ENCODE results near the gene XAB2.

The XAB2 gene

DNA sequence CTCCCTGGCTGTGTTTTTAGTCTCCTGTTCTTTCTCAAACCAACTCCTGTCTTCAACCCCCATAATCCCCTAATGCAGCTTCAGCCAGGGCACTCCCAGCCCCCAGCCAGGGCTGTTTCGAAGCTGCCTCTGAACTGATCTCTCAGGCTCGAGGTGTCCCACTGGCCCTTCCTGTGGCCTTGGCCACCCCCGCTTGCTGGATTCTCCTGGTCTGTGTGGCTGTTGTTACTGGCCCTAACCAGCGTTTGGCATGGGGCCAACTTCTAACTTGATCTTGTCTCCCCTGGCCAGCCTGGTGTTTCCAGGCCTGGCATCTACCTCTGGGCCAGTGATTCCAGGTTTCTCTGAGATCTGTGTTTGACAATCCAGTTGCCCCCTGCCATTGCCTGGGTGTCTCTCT is 11.0 kb downstream of the XAB2 start:
- no peak overlapping the region; the same call in 1 of the 2 replicates for H3K27ac ChIP-seq (ENCODE audit: extremely low read depth, low read depth, low read length)
- ChIA-PET CTCF (interaction anchor here (0.5 to 1.9 kb wide), 2 partner anchors 26 to 50 kb away, joined by 3 to 10 read pairs; no protein-coding TSS in a partner anchor), POLR2A (interaction anchor here (0.6 to 2.0 kb wide), 3 partner anchors 11 to 66 kb away, joined by 3 to 5 read pairs (median 4); partner anchors contain the start of gene PET100)
- H3K4me1 ChIP-seq (ENCODE audit: control insufficient read depth, insufficient read depth, low read length): no peaks in the 10 kb centered on the region; the same call in 1 of the 2 replicates
- no peak overlapping the region for H3K4me3 ChIP-seq (ENCODE audit: low read depth, low read length)
- peaks cover 0 to 76% of the 10 kb centered on the region in 2 experiments; a peak in 2 of 3 replicates for H3K36me3 ChIP-seq (ENCODE audit: control insufficient read depth in 2 of 2, insufficient read depth in 1 of 2, low read length in 2 of 2)
- H3K9me3 ChIP-seq (ENCODE audit: control insufficient read depth, insufficient read depth, low read depth, low read length): no peaks in the 10 kb centered on the region
- TF ChIP-seq ZNF555 (tag by site-specific recombination; conservative IDR thresholded peaks at IDR 0.05) (no peak), ZSCAN16 (tag by site-specific recombination; IDR thresholded peaks at IDR 0.05) (no peak), ZBTB17 (tag by site-specific recombination; IDR thresholded peaks at IDR 0.05) (peak; percentile 74), ZXDB (tag by site-specific recombination; IDR thresholded peaks at IDR 0.05) (no peak), ZNF677 (tag by site-specific recombination; IDR thresholded peaks at IDR 0.05) (no peak), ZNF404 (tag by site-specific recombination; IDR thresholded peaks at IDR 0.05) (no peak), ZNF585B (tag by site-specific recombination; IDR thresholded peaks at IDR 0.05) (no peak), ZNF184 (tag by site-specific recombination; IDR thresholded peaks at IDR 0.05) (peak; percentile 75; the same call in 1 of the 2 replicates), ZBTB8A (tag by site-specific recombination; IDR thresholded peaks at IDR 0.05) (no peak), SP3 (tag by site-specific recombination; IDR thresholded peaks at IDR 0.05) (no peak), ZNF76 (tag by site-specific recombination; IDR thresholded peaks at IDR 0.05; ENCODE audit: borderline replicate concordance, low read depth) (no peak), ZNF473 (tag by site-specific recombination; IDR thresholded peaks at IDR 0.05) (no peak), ZNF530 (tag by site-specific recombination; IDR thresholded peaks at IDR 0.05; ENCODE audit: low read depth) (no peak), ZNF140 (tag by site-specific recombination; IDR thresholded peaks at IDR 0.05) (no peak), ZNF785 (tag by site-specific recombination; IDR thresholded peaks at IDR 0.05) (no peak), GFI1B (tag by site-specific recombination; IDR thresholded peaks at IDR 0.05) (no peak), KLF9 (tag by site-specific recombination; IDR thresholded peaks at IDR 0.05; ENCODE audit: low read depth) (no peak), ZNF777 (tag by site-specific recombination; IDR thresholded peaks at IDR 0.05; ENCODE audit: borderline replicate concordance) (no peak), ZNF302 (tag by site-specific recombination; IDR thresholded peaks at IDR 0.05; ENCODE audit: low read depth) (no peak)
- TF ChIP-seq, protein P1, sequence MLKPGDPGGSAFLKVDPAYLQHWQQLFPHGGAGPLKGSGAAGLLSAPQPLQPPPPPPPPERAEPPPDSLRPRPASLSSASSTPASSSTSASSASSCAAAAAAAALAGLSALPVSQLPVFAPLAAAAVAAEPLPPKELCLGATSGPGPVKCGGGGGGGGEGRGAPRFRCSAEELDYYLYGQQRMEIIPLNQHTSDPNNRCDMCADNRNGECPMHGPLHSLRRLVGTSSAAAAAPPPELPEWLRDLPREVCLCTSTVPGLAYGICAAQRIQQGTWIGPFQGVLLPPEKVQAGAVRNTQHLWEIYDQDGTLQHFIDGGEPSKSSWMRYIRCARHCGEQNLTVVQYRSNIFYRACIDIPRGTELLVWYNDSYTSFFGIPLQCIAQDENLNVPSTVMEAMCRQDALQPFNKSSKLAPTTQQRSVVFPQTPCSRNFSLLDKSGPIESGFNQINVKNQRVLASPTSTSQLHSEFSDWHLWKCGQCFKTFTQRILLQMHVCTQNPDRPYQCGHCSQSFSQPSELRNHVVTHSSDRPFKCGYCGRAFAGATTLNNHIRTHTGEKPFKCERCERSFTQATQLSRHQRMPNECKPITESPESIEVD (tag by site-specific recombination; IDR thresholded peaks at IDR 0.05): no peak
- TF ChIP-seq, protein P2, sequence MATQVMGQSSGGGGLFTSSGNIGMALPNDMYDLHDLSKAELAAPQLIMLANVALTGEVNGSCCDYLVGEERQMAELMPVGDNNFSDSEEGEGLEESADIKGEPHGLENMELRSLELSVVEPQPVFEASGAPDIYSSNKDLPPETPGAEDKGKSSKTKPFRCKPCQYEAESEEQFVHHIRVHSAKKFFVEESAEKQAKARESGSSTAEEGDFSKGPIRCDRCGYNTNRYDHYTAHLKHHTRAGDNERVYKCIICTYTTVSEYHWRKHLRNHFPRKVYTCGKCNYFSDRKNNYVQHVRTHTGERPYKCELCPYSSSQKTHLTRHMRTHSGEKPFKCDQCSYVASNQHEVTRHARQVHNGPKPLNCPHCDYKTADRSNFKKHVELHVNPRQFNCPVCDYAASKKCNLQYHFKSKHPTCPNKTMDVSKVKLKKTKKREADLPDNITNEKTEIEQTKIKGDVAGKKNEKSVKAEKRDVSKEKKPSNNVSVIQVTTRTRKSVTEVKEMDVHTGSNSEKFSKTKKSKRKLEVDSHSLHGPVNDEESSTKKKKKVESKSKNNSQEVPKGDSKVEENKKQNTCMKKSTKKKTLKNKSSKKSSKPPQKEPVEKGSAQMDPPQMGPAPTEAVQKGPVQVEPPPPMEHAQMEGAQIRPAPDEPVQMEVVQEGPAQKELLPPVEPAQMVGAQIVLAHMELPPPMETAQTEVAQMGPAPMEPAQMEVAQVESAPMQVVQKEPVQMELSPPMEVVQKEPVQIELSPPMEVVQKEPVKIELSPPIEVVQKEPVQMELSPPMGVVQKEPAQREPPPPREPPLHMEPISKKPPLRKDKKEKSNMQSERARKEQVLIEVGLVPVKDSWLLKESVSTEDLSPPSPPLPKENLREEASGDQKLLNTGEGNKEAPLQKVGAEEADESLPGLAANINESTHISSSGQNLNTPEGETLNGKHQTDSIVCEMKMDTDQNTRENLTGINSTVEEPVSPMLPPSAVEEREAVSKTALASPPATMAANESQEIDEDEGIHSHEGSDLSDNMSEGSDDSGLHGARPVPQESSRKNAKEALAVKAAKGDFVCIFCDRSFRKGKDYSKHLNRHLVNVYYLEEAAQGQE (tag by site-specific recombination; IDR thresholded peaks at IDR 0.05): no peak
- TF ChIP-seq, protein P3, sequence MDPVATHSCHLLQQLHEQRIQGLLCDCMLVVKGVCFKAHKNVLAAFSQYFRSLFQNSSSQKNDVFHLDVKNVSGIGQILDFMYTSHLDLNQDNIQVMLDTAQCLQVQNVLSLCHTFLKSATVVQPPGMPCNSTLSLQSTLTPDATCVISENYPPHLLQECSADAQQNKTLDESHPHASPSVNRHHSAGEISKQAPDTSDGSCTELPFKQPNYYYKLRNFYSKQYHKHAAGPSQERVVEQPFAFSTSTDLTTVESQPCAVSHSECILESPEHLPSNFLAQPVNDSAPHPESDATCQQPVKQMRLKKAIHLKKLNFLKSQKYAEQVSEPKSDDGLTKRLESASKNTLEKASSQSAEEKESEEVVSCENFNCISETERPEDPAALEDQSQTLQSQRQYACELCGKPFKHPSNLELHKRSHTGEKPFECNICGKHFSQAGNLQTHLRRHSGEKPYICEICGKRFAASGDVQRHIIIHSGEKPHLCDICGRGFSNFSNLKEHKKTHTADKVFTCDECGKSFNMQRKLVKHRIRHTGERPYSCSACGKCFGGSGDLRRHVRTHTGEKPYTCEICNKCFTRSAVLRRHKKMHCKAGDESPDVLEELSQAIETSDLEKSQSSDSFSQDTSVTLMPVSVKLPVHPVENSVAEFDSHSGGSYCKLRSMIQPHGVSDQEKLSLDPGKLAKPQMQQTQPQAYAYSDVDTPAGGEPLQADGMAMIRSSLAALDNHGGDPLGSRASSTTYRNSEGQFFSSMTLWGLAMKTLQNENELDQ (tag by site-specific recombination; IDR thresholded peaks at IDR 0.05; ENCODE audit: low read depth): no peak
- TF ChIP-seq, protein P4, sequence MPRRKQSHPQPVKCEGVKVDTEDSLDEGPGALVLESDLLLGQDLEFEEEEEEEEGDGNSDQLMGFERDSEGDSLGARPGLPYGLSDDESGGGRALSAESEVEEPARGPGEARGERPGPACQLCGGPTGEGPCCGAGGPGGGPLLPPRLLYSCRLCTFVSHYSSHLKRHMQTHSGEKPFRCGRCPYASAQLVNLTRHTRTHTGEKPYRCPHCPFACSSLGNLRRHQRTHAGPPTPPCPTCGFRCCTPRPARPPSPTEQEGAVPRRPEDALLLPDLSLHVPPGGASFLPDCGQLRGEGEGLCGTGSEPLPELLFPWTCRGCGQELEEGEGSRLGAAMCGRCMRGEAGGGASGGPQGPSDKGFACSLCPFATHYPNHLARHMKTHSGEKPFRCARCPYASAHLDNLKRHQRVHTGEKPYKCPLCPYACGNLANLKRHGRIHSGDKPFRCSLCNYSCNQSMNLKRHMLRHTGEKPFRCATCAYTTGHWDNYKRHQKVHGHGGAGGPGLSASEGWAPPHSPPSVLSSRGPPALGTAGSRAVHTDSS (tag by site-specific recombination; IDR thresholded peaks at IDR 0.05): no peak
- TF ChIP-seq, protein P5, sequence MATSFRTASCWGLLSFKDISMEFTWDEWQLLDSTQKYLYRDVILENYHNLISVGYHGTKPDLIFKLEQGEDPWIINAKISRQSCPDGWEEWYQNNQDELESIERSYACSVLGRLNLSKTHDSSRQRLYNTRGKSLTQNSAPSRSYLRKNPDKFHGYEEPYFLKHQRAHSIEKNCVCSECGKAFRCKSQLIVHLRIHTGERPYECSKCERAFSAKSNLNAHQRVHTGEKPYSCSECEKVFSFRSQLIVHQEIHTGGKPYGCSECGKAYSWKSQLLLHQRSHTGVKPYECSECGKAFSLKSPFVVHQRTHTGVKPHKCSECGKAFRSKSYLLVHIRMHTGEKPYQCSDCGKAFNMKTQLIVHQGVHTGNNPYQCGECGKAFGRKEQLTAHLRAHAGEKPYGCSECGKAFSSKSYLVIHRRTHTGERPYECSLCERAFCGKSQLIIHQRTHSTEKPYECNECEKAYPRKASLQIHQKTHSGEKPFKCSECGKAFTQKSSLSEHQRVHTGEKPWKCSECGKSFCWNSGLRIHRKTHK (tag by site-specific recombination; IDR thresholded peaks at IDR 0.05): no peak
- TF ChIP-seq, protein P6, sequence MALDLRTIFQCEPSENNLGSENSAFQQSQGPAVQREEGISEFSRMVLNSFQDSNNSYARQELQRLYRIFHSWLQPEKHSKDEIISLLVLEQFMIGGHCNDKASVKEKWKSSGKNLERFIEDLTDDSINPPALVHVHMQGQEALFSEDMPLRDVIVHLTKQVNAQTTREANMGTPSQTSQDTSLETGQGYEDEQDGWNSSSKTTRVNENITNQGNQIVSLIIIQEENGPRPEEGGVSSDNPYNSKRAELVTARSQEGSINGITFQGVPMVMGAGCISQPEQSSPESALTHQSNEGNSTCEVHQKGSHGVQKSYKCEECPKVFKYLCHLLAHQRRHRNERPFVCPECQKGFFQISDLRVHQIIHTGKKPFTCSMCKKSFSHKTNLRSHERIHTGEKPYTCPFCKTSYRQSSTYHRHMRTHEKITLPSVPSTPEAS (tag by site-specific recombination; IDR thresholded peaks at IDR 0.05): no peak
- TF ChIP-seq, protein P7, sequence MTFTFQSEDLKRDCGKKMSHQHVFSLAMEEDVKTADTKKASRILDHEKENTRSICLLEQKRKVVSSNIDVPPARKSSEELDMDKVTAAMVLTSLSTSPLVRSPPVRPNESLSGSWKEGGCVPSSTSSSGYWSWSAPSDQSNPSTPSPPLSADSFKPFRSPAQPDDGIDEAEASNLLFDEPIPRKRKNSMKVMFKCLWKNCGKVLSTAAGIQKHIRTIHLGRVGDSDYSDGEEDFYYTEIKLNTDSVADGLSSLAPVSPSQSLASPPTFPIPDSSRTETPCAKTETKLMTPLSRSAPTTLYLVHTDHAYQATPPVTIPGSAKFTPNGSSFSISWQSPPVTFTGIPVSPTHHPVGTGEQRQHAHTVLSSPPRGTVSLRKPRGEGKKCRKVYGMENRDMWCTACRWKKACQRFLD (tag by site-specific recombination; IDR thresholded peaks at IDR 0.05): no peak

Data from HEK293 (cell line).